ENCODE measurements around the gene NDUFV3. TPM values are rescaled to one million over a fixed set of nuclear protein-coding genes. Genes with fewer than 3 reads are reported as not detected.

Gene NDUFV3
- total and polyA plus RNA-seq, 9 donors = 24.9 to 51.4 (median 37.8) TPM

DNA sequence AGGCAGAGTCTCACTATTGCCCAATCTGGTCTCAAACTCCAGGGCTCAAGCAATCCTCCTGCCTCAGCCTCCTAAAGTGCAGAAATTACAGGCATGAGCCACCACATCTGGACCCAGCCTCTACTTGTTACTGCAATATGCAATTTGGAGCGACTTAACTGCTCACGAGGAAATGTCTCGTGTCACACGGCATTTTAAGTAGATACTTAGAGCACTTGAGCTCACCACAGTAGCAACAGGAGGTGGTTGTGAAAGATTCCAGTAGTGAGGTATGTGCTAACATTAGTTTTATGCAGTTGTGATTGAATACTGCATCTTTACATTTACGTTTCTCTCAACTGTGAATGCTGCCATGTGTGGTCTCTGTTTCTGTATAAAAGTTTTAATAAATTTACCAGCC lies 5.8 kb upstream of the NDUFV3 start:
- Histone ChIP-seq H3K4me1 (ENCODE audit: insufficient read depth) (no peaks in the 10 kb centered on the region), H3K9me3 (no peaks in the 10 kb centered on the region), H3K4me3 (no peak overlapping the region), H3K36me3 (no peaks in the 10 kb centered on the region), H3K27ac (no peak overlapping the region), H3K27me3 (no peaks in the 10 kb centered on the region)
- WGBS, 3 donors = 93 to 96% (median 95%) methylated on average over 5 of the region's 5 CpGs
- no peak for TF ChIP-seq POLR2A (IDR thresholded peaks at IDR 0.05)
- TF ChIP-seq, protein P1, sequence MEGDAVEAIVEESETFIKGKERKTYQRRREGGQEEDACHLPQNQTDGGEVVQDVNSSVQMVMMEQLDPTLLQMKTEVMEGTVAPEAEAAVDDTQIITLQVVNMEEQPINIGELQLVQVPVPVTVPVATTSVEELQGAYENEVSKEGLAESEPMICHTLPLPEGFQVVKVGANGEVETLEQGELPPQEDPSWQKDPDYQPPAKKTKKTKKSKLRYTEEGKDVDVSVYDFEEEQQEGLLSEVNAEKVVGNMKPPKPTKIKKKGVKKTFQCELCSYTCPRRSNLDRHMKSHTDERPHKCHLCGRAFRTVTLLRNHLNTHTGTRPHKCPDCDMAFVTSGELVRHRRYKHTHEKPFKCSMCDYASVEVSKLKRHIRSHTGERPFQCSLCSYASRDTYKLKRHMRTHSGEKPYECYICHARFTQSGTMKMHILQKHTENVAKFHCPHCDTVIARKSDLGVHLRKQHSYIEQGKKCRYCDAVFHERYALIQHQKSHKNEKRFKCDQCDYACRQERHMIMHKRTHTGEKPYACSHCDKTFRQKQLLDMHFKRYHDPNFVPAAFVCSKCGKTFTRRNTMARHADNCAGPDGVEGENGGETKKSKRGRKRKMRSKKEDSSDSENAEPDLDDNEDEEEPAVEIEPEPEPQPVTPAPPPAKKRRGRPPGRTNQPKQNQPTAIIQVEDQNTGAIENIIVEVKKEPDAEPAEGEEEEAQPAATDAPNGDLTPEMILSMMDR (IDR thresholded peaks at IDR 0.05) = no peak
- intact Hi-C loops (cut with DNase I) = no loop called here
- DNase-seq = no peak

DNA sequence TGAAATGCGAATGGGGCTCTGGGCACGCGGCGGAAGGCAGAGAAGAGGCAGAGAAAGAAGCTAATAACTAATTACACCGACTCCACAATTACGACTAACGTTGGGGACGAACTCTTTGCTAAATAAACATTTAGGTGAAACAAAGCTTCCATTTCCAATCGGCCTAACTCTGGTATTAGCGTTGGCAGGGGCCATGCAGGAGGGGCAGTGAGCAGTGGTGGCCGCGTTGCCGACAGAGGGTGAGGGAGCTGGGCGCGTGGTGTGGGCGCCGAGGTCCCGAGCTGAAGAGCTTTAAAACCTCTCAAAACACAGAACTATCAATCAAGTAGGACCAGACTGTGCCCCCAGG lies 553 bp upstream of the NDUFV3 start:
- intact Hi-C loops (cut with DNase I) = loop anchor here in 1 of 4 donors (10.0 kb wide), 1 partner anchor 82 kb away; the partner anchor contains the start of gene PKNOX1
- no peak for TF ChIP-seq EP300 (IDR thresholded peaks at IDR 0.05)
- TF ChIP-seq, protein P1 (IDR thresholded peaks at IDR 0.05) = no peak
- TF ChIP-seq POLR2A (IDR thresholded peaks at IDR 0.05) = no peak

DNA sequence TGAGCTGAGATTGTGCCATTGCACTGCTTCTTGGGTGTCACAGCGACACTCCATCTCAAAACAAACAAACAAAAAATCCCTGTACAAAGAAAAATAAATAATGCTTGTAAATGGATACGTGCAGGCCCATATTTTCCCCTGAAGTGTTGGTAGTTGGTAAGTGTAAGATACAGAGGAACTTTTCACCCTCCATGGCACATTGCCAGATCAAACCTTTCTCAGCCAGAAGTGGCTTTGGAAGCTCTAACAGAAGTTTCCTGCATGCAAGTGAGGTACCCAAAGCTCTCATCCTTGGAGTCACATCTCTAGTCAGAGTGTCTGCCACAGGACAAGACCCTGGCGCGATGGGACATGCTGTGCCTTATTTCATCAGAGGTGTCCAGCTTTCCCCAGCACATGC lies 7.3 kb downstream of the NDUFV3 start:
- Histone ChIP-seq H3K36me3 (no peaks in the 10 kb centered on the region), H3K4me1 (ENCODE audit: insufficient read depth) (no peaks in the 10 kb centered on the region), H3K27me3 (no peaks in the 10 kb centered on the region), H3K9me3 (no peaks in the 10 kb centered on the region), H3K27ac (no peak overlapping the region), H3K4me3 (no peak overlapping the region)
- 85 to 91% (median 86%) methylated on average over 4 of the region's 4 CpGs for WGBS, 3 donors
- DNase-seq = no peak
- intact Hi-C loops (cut with DNase I) = no loop called here
- TF ChIP-seq, protein P1 (IDR thresholded peaks at IDR 0.05) = no peak
- TF ChIP-seq EP300 (IDR thresholded peaks at IDR 0.05) (no peak), POLR2A (IDR thresholded peaks at IDR 0.05) (no peak)

More for the DNA sequence above, 553 bp upstream of the NDUFV3 start:
- Histone ChIP-seq H3K27me3 (no peaks in the 10 kb centered on the region), H3K4me1 (ENCODE audit: insufficient read depth) (no peaks in the 10 kb centered on the region), H3K9me3 (no peaks in the 10 kb centered on the region), H3K27ac (peak overlapping the region; percentile 50 to 88), H3K4me3 (peak overlapping the region; percentile 85), H3K36me3 (no peaks in the 10 kb centered on the region)
- WGBS, 3 donors = 8 to 15% (median 13%) methylated on average over 18 of the region's 18 CpGs
- DNase-seq = no peak

DNA sequence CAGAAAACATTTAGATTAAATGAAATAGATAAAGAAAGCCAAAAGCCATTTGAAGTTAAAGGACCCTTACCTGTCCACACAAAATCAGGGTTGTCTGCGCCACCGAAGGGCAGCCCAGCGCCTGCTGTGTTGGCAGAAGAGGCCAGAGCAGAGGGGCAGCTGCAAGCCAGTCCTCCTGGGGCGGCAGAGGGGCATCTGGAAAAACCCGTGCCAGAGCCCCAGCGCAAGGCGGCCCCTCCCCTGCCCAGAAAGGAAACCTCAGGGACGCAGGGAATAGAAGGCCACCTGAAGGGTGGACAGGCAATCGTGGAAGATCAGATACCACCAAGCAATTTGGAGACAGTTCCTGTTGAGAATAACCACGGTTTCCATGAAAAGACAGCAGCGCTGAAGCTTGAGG lies 10.7 kb downstream of the NDUFV3 start:
- intact Hi-C loops (cut with DNase I) = no loop called here
- no peak for DNase-seq
- Histone ChIP-seq H3K4me1 (ENCODE audit: insufficient read depth) (no peaks in the 10 kb centered on the region), H3K27me3 (no peaks in the 10 kb centered on the region), H3K4me3 (no peak overlapping the region), H3K27ac (no peak overlapping the region), H3K36me3 (no peaks in the 10 kb centered on the region), H3K9me3 (no peaks in the 10 kb centered on the region)
- TF ChIP-seq POLR2A (IDR thresholded peaks at IDR 0.05) (no peak), EP300 (IDR thresholded peaks at IDR 0.05) (no peak)
- TF ChIP-seq, protein P1 (IDR thresholded peaks at IDR 0.05) = no peak
- 93 to 95% (median 95%) methylated on average over 11 of the region's 11 CpGs for WGBS, 3 donors

DNA sequence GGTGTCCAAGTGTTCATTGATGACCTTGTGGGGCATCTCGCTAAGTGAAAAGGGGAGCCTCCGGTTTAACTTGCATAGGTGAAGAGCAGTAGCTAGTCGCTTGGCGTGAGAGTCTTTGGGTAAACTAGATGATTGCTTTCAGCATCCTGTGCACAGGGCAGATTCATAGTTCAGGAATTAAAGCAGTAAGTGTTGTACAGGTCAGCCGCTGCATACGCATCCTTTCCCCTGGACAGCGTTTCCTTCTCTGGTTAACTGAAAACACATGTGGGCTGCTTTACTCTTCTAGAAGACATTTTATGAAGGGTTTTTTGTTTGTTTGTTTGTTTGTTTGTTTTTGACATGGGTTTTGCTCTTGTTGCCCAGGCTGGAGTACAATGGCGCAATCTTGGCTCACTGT lies 12.1 kb downstream of the NDUFV3 start:
- Histone ChIP-seq H3K27ac (no peak overlapping the region), H3K36me3 (no peaks in the 10 kb centered on the region), H3K4me1 (ENCODE audit: insufficient read depth) (no peaks in the 10 kb centered on the region), H3K9me3 (no peaks in the 10 kb centered on the region), H3K27me3 (no peaks in the 10 kb centered on the region), H3K4me3 (no peak overlapping the region)
- no peak for DNase-seq
- TF ChIP-seq POLR2A (IDR thresholded peaks at IDR 0.05) (no peak), EP300 (IDR thresholded peaks at IDR 0.05) (no peak)
- TF ChIP-seq, protein P1 (IDR thresholded peaks at IDR 0.05) = no peak
- intact Hi-C loops (cut with DNase I) = no loop called here
- WGBS, 3 donors = 95 to 98% (median 97%) methylated on average over 8 of the region's 8 CpGs

Measured in ovary (tissue), 9 donors.